GM12878 (cell line): ENCODE measurements around the gene RFX1. TPM values are rescaled to one million over a fixed set of nuclear protein-coding genes. Genes with fewer than 3 reads are reported as not detected.

Experiments
- ATAC-seq: fragments of 200-7000 bp; cut with Tn5 transposase; 3 replicates; pipeline ENCODE4 v1.9.1; 2020; ENCODE audit warnings: mild to moderate bottlenecking, moderate library complexity
- BruUV-seq: library from RNA; stranded (reverse); fragments of 400-500 nt; replicated peaks from 2 replicates; lab custom pipeline; 2021; lab: Mats Ljungman, UMichigan
- CTCF ChIA-PET: fragments of 300-600 bp; sonication (Branson Sonifier 250); formaldehyde crosslinking; extraction: SDS; loops from one replicate; lab custom pipeline; 2021; ENCODE audit warnings: inconsistent platforms; lab: Yijun Ruan, JAX
- POLR2A ChIA-PET: fragments of 350-600 bp; formaldehyde crosslinking; extraction: SDS; loops from one replicate; lab custom pipeline; 2021; ENCODE audit warnings: inconsistent platforms; lab: Charles Lee
- RAD21 ChIA-PET: fragments of 300-600 bp; sonication (Branson Sonifier 250); formaldehyde crosslinking; loops from one replicate; lab custom pipeline; 2023; ENCODE audit warnings: antibody characterized with exemption; ENCODE audit not compliant: unreplicated experiment; lab: Charles Lee
- SMC1A ChIA-PET: fragments of 300-600 bp; sonication (Branson Sonifier 250); formaldehyde crosslinking; loops from one replicate; lab custom pipeline; 2023; ENCODE audit not compliant: unreplicated experiment, uncharacterized antibody; lab: Charles Lee
- DNase-seq: peaks from one replicate; pipeline ENCODE4 v3.0.0-alpha.2; 2011; ENCODE audit warnings: low read depth, low spot score
- FAIRE-seq: peaks from 3 replicates; lab custom pipeline; 2011; peaks lifted over from hg19 to GRCh38; lab: Jason Lieb, UNC
- H2AFZ ChIP-seq: 2 replicates; pipeline ENCODE4 v1.6.0; 2011; ENCODE audit warnings: low read depth, low read length, control low read depth; ENCODE audit not compliant: control insufficient read depth
- H3K27ac ChIP-seq: 2 replicates; pipeline ENCODE4 v1.5.1; 2011; ENCODE audit warnings: control low read depth; ENCODE audit not compliant: control insufficient read depth, insufficient read depth
- H3K27me3 ChIP-seq, 2 experiments: replicated peaks in 1 of 2; 2 replicates each; pipeline versions ENCODE4 v1.6.0 to v1.6.1; 2011; ENCODE audit warnings: low read length in 1 of 2; ENCODE audit not compliant: control insufficient read depth in 2 of 2, insufficient read depth in 2 of 2
- H3K36me3 ChIP-seq, 2 experiments: 2 replicates each; pipeline ENCODE4 v1.5.1; 2011; ENCODE audit warnings: low read length in 1 of 2; ENCODE audit not compliant: control insufficient read depth in 2 of 2, insufficient read depth in 2 of 2
- H3K4me1 ChIP-seq: 2 replicates; pipeline ENCODE4 v1.6.1; 2011; ENCODE audit warnings: mild to moderate bottlenecking, low read length, moderate library complexity, mixed read lengths; ENCODE audit not compliant: control insufficient read depth, insufficient read depth
- H3K4me2 ChIP-seq: 2 replicates; pipeline ENCODE4 v1.6.0; 2011; ENCODE audit warnings: control low read depth; ENCODE audit not compliant: control insufficient read depth, insufficient read depth
- H3K4me3 ChIP-seq: fragments of 200-600 bp; sonication (generic); 2 replicates; pipeline ENCODE4 v1.5.1; 2016
- H3K79me2 ChIP-seq: 2 replicates; pipeline ENCODE4 v1.6.0; 2011; ENCODE audit warnings: low read length; ENCODE audit not compliant: control insufficient read depth, insufficient read depth
- H3K9ac ChIP-seq: 2 replicates; pipeline ENCODE4 v1.8.0; 2011; ENCODE audit warnings: low read length, control low read depth, mixed read lengths; ENCODE audit not compliant: control insufficient read depth, insufficient read depth
- H3K9me3 ChIP-seq: replicated peaks from 3 replicates; pipeline ENCODE4 v1.5.1; 2011; ENCODE audit warnings: mild to moderate bottlenecking, low read length; ENCODE audit not compliant: control insufficient read depth, insufficient read depth
- H4K20me1 ChIP-seq: 2 replicates; pipeline ENCODE4 v1.6.0; 2011; ENCODE audit not compliant: control insufficient read depth, insufficient read depth
- BHLHE40 ChIP-seq, 2 experiments: fragments of 450-650 bp in 1 of 2; IDR thresholded peaks; 2 replicates each; pipeline ENCODE4 v1.6.1; 2011 to 2017; ENCODE audit warnings: low read depth in 2 of 2, borderline replicate concordance in 1 of 2, improper control_type of control experiment in 1 of 2, low read length in 1 of 2, mild to moderate bottlenecking in 1 of 2
- CBX3 ChIP-seq: fragments of 200-600 bp; sonication (generic); IDR thresholded peaks from 2 replicates; pipeline ENCODE4 v1.6.1; 2016; ENCODE audit warnings: low read depth, borderline replicate concordance
- GATAD2B ChIP-seq: fragments of 450-650 bp; conservative IDR thresholded peaks from 2 replicates; pipeline ENCODE4 v1.6.1; 2017; ENCODE audit warnings: low read depth, mild to moderate bottlenecking, moderate library complexity
- IKZF1 ChIP-seq: fragments of 450-650 bp; conservative IDR thresholded peaks from 2 replicates; pipeline ENCODE4 v1.6.1; 2017; ENCODE audit warnings: antibody characterized with exemption, mild to moderate bottlenecking
- IRF4 ChIP-seq: IDR thresholded peaks from 2 replicates; pipeline ENCODE4 v1.6.1; 2011; ENCODE audit warnings: low read depth, low read length
- KAT2A ChIP-seq: conservative IDR thresholded peaks from 2 replicates; pipeline ENCODE4 v1.6.1; 2011; ENCODE audit warnings: low read depth, low read length; ENCODE audit not compliant: control insufficient read depth
- LARP7 ChIP-seq: fragments of 450-650 bp; IDR thresholded peaks from 2 replicates; pipeline ENCODE4 v1.6.1; 2017; ENCODE audit warnings: mild to moderate bottlenecking
- NRF1 ChIP-seq: conservative IDR thresholded peaks from 2 replicates; pipeline ENCODE4 v1.6.1; 2011; ENCODE audit warnings: mild to moderate bottlenecking, low read depth, low read length, improper control_type of control experiment
- POLR2A ChIP-seq: IDR thresholded peaks from 2 replicates; pipeline ENCODE4 v1.6.1; 2011; ENCODE audit warnings: low read depth, mild to moderate bottlenecking, low read length
- POLR2AphosphoS5 ChIP-seq: IDR thresholded peaks from 2 replicates; pipeline ENCODE4 v1.6.1; 2011; ENCODE audit warnings: mild to moderate bottlenecking, low read length, inconsistent platforms
- RAD51 ChIP-seq: fragments of 450-650 bp; IDR thresholded peaks from 2 replicates; pipeline ENCODE4 v1.6.1; 2016; ENCODE audit warnings: moderate library complexity, mild to moderate bottlenecking, inconsistent platforms
- RCOR1 ChIP-seq: conservative IDR thresholded peaks from 2 replicates; pipeline ENCODE4 v1.6.1; 2012; ENCODE audit warnings: low read depth, low read length, improper control_type of control experiment
- RUNX3 ChIP-seq: IDR thresholded peaks from 2 replicates; pipeline ENCODE4 v1.6.1; 2012; ENCODE audit warnings: low read length, inconsistent platforms
- SIX5 ChIP-seq: IDR thresholded peaks from 2 replicates; pipeline ENCODE4 v1.6.1; 2011; ENCODE audit warnings: mild to moderate bottlenecking, low read depth, low read length, moderate library complexity; ENCODE audit not compliant: severe bottlenecking
- SMARCA5 ChIP-seq: fragments of 450-650 bp; IDR thresholded peaks from 2 replicates; pipeline ENCODE4 v1.6.1; 2017; ENCODE audit warnings: mild to moderate bottlenecking
- SP1 ChIP-seq: IDR thresholded peaks from one replicate; pipeline ENCODE4 v1.6.1; 2011; ENCODE audit warnings: low read depth, low read length
- TAF1 ChIP-seq: IDR thresholded peaks from 2 replicates; pipeline ENCODE4 v1.6.1; 2011; ENCODE audit warnings: mild to moderate bottlenecking, low read depth, low read length, borderline replicate concordance
- TARDBP ChIP-seq: IDR thresholded peaks from 2 replicates; pipeline ENCODE4 v1.6.1; 2016; ENCODE audit warnings: borderline replicate concordance
- TBL1XR1 ChIP-seq: IDR thresholded peaks from 2 replicates; pipeline ENCODE4 v1.6.1; 2012; ENCODE audit warnings: low read depth, low read length, improper control_type of control experiment
- TCF7 ChIP-seq: IDR thresholded peaks from 2 replicates; pipeline ENCODE4 v1.6.1; 2014; ENCODE audit warnings: antibody characterized with exemption, borderline replicate concordance
- WRNIP1 ChIP-seq: IDR thresholded peaks from 2 replicates; pipeline ENCODE4 v1.6.1; 2011; ENCODE audit warnings: low read depth, low read length, improper control_type of control experiment, borderline replicate concordance
- WGBS: methylation state at CpG from one replicate; pipeline ENCODE4 v1.1.6; 2016; ENCODE audit warnings: low lambda C conversion rate; ENCODE audit not compliant: insufficient replicate concordance, insufficient coverage; ENCODE audit errors: missing lambda C conversion rate; 5-methylcytosine and 5-hydroxymethylcytosine counted together
- in situ Hi-C: fragments of 300-500 bp; cut with MboI; formaldehyde crosslinking; loops from 9 replicates; pipeline ENCODE4 v1.14.3; 2018; ENCODE audit warnings: mixed read lengths
- intact Hi-C: fragments of 100-400 bp; cut with micrococcal nuclease; formaldehyde crosslinking; loops from one replicate; pipeline ENCODE4 v1.14.2; 2022; ENCODE audit not compliant: unreplicated experiment
- polyA plus RNA-seq, 11 experiments: library from polyadenylated mRNA; depleted of rRNA in 4 of 11; unstranded in 6 of 11; stranded (reverse) in 5 of 11; fragments of >200 nt; fragmentation: Nextera tagmentation in 4 of 11; fragmentation: Illumina TruSeq in 1 of 11; extraction: Ambion mirVana in 4 of 11; extraction: Trizol in 1 of 11; gene quantifications; 1 replicate in 1 of 11; 2 replicates in 10 of 11; pipeline versions ENCODE4 v1.2.1 to v1.2.3, GENCODE V29; 2011 to 2016; ENCODE audit warnings: inconsistent platforms in 2 of 11, missing spikeins in 2 of 11, low read depth in 1 of 11
- total RNA-seq, 4 experiments: library from RNA; depleted of rRNA in 3 of 4; stranded (reverse); fragments of >200 nt in 3 of 4; fragmentation: Illumina TruSeq in 1 of 4; extraction: Trizol in 1 of 4; gene quantifications; 2 replicates each; pipeline versions ENCODE4 v1.2.1 to v1.2.3, GENCODE V29; 2013 to 2021
- TF ChIP-seq, protein P1 (sequence below): IDR thresholded peaks from 2 replicates; pipeline ENCODE4 v1.6.1; 2011; ENCODE audit warnings: borderline replicate concordance, low read depth, mild to moderate bottlenecking, moderate library complexity, mixed read lengths, low read length; ENCODE audit not compliant: insufficient read depth; ENCODE audit errors: extremely low read length
- TF ChIP-seq, protein P2 (sequence below): IDR thresholded peaks from 2 replicates; pipeline ENCODE4 v1.6.1; 2012; ENCODE audit warnings: low read depth, low read length, improper control_type of control experiment

The RFX1 gene
- total and polyA plus RNA-seq, 10 of the 15 experiments (the other 5 are each of a cell fraction or from before 2014, with no cell fraction given) = 0.05 to 11.0 (median 1.5) TPM

DNA sequence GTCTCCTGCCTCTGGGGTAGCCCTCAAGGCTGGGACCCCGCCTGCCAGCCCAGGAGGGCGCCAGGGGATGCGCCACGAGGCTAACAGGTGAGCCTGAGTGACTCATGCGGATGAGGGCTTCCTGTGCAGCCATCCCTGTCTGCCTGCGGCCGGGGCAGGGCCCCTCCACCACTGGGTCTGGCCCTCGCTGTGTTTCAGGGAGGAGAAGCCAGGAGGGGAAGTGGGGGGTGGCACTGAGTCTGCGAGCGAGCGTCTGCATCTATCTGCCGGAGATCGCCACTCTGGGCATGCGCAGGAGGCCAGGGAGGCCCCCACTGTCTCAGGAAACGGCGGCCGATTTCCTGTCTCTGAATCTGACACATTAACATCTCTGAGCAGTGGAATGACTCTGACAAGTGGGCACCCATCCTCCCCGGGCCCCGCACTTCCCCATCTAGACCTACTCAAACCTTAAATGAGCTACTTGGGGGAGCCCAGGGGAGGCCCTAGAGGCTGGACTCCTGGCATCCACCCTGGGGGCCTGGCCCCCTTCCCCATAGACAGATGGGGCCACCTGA, 19.7 kb downstream of the RFX1 start (continued):
- TF ChIP-seq RCOR1 (peak; percentile 41; the same call in 1 of the 2 replicates), TARDBP (no peak), CBX3 (no peak), TCF7 (no peak), IKZF1 (peak; percentile 91), LARP7 (no peak), KAT2A (no peak), TAF1 (peak; percentile 75; the same call in 1 of the 2 replicates), IRF4 (0 out of 2 replicates have a peak, but pooled peaks have one; percentile 10), SP1 (peak; percentile 60)

DNA sequence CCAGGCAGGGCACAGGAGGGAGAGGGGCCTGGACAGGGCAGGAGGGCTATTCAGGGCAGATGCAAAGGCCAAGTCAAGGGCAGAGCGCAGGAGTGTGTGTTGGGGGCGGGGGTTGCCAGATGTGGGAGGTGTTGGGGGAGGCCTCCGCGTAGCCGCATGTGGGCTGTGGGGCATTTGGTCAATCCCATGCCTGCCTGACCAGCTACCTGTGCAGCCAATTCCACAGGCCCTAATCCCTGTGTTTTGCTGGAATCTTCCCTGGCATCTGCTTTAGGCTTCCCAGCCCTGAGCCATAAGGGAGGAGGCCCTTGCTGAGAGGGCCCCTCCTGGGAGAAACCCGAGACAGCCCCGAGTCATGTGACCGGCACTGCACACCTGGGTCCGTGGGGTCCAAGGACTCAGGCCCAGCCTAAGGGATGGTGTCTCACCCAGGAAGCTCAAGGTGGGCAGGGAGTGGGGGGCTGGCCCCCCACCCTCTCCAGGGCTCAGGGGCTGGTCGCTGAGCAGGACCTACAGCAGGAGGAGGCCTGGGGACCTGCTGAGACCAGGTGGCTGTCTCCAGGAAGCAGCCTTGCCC, 20.3 kb downstream of the RFX1 start:
- FAIRE-seq = no peak
- no peaks in the 10 kb centered on the region; a peak in 2 of 4 replicates for H3K36me3 ChIP-seq
- peak overlapping the region; percentile 94 for H3K27ac ChIP-seq
- no peaks in the 10 kb centered on the region for H4K20me1 ChIP-seq
- ChIA-PET RAD21 (interaction anchor here (0.8 to 4.2 kb wide), 6 partner anchors 9 to 125 kb away, joined by 3 to 35 read pairs (median 4); partner anchors contain the start of genes IL27RA and RFX1), CTCF (interaction anchor here (0.7 to 2.7 kb wide), 6 partner anchors 34 to 130 kb away, joined by 3 to 13 read pairs (median 8); partner anchors contain the start of gene IL27RA), POLR2A (interaction anchor here (0.5 to 6.5 kb wide), 6 partner anchors 13 to 400 kb away, joined by 4 to 49 read pairs (median 5); partner anchors contain the start of genes IL27RA and RFX1), SMC1A (interaction anchor here (0.5 to 3.6 kb wide), 9 partner anchors 17 to 91 kb away, joined by 3 to 18 read pairs (median 5); partner anchors contain the start of genes IL27RA and RLN3)
- peak; percentile 35 for ATAC-seq
- WGBS = 5% methylated on average over 10 of the region's 10 CpGs
- TF ChIP-seq LARP7 (peak; percentile 76; the same call in 1 of the 2 replicates), RUNX3 (0 out of 2 replicates have a peak, but pooled peaks have one; percentile 5), RAD51 (peak; percentile 70; the same call in 1 of the 2 replicates), BHLHE40 (IDR thresholded peaks at IDR 0.05; ENCODE audit: borderline replicate concordance in 1 of 2, low read depth in 2 of 2, low read length in 1 of 2) (peak in 1 of 2 experiments; percentile 56; a peak in 1 of 4 replicates), GATAD2B (peak; percentile 55), POLR2AphosphoS5 (no peak), TBL1XR1 (no peak), SMARCA5 (0 out of 2 replicates have a peak, but pooled peaks have one; percentile 62), WRNIP1 (no peak), POLR2A (no peak), NRF1 (no peak), SIX5 (no peak)
- TF ChIP-seq, protein P1, sequence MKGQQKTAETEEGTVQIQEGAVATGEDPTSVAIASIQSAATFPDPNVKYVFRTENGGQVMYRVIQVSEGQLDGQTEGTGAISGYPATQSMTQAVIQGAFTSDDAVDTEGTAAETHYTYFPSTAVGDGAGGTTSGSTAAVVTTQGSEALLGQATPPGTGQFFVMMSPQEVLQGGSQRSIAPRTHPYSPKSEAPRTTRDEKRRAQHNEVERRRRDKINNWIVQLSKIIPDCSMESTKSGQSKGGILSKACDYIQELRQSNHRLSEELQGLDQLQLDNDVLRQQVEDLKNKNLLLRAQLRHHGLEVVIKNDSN = peak; percentile 70
- TF ChIP-seq, protein P2, sequence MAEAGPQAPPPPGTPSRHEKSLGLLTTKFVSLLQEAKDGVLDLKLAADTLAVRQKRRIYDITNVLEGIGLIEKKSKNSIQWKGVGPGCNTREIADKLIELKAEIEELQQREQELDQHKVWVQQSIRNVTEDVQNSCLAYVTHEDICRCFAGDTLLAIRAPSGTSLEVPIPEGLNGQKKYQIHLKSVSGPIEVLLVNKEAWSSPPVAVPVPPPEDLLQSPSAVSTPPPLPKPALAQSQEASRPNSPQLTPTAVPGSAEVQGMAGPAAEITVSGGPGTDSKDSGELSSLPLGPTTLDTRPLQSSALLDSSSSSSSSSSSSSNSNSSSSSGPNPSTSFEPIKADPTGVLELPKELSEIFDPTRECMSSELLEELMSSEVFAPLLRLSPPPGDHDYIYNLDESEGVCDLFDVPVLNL = no peak
- no peaks in the 10 kb centered on the region for H3K27me3 ChIP-seq
- no peak for DNase-seq
- peak overlapping the region; percentile 7; the same call in 1 of the 2 replicates for H3K4me3 ChIP-seq
- BruUV-seq = no TSS peak
- H2AFZ ChIP-seq = peak overlapping the region; percentile 63
- intact Hi-C loops = loop anchor here (2.0 to 10.0 kb wide), 3 partner anchors 19 to 49 kb away; partner anchors contain the start of genes DCAF15 and IL27RA
- in situ Hi-C loops = no loop called here
- peaks cover 27% of the 10 kb centered on the region for H3K4me1 ChIP-seq
- H3K79me2 ChIP-seq = no peaks in the 10 kb centered on the region
- peak overlapping the region; percentile 73 for H3K9ac ChIP-seq
- H3K4me2 ChIP-seq = peak overlapping the region; percentile 87
- H3K9me3 ChIP-seq = no peaks in the 10 kb centered on the region
